Measurements from ENCODE around the gene ZNF562. TPM values are rescaled to one million over a fixed set of nuclear protein-coding genes. Genes with fewer than 3 reads are reported as not detected.

Gene ZNF562
- total RNA-seq, 1 donor from 2014 or later, result 23.3 TPM

DNA sequence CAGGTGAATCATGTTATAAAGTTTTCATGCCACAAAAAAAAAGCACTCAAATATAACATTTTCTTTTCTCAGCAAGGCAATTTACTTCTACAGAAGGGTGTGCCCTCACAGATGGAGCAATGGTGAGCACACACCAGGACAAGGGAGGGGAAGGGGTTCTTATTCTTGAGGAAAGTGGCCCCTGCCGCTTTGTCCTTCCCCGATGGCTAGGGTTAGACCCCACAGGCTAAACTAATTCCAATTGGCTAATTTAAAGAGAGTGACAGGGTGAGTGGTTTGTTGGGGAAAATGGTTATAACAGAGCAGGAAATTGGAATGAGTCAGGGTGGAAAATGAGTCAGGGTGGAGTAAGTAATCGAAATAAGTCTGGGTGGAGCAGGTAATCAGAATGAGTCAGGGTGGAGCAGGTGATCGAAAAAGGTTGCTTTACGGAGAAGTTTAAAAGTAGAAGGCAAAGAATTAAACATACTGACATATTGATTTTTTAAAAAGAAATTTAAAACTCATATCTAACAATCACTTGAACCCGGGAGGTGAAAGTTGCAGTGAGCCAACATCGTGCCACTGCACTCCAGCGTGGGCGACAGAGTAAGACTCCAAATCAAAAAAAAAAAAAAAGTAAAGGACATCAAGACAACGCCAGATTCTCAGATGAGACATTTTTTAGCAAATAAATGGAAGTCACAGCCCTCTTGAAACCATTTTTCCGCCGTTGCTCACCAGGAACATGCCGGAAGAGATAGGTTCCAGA lies 813 bp downstream of the ZNF562 start:
- Mint-ChIP-seq H3K36me3 (ENCODE audit: low read depth) (peaks cover 34% of the 10 kb centered on the region), H3K27ac (ENCODE audit: unreplicated experiment) (peak overlapping the region; percentile 100), H3K4me1 (peaks cover 9% of the 10 kb centered on the region), H3K27me3 (ENCODE audit: low read depth) (no peaks in the 10 kb centered on the region), H3K4me3 (peak overlapping the region; percentile 98), H3K9me3 (peaks cover 11% of the 10 kb centered on the region)
- no peak for DNase-seq (ENCODE audit: low read depth, low spot score)
- TF ChIP-seq CTCF (conservative IDR thresholded peaks at IDR 0.05), result no peak

DNA sequence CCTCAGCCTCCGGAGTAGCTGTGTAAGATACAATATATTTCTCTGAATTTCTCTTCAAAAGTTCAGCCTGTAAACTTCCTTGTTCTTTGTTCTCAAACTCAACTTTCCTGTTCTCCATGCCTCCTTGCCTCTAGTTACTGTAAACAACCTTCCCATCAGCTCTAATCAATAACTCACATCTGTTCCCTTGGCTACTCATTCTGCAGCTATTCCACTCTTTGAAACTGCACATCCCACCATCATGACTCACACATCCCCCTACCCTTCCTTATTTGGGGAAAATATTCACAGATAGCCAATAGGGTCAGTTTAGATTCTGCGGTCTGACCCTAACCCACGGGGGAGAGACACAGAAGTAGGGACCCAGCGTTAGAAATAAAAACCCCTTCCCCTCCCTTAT lies 2.0 kb downstream of the ZNF562 start:
- Mint-ChIP-seq H3K27me3 (ENCODE audit: low read depth) (no peaks in the 10 kb centered on the region), H3K27ac (ENCODE audit: unreplicated experiment) (no peak overlapping the region), H3K4me3 (peak overlapping the region; percentile 77), H3K9me3 (peaks cover 18% of the 10 kb centered on the region), H3K36me3 (ENCODE audit: low read depth) (peaks cover 45% of the 10 kb centered on the region), H3K4me1 (peaks cover 9% of the 10 kb centered on the region)
- DNase-seq (ENCODE audit: low read depth, low spot score), result no peak
- TF ChIP-seq CTCF (conservative IDR thresholded peaks at IDR 0.05), result no peak

- H3K27ac Mint-ChIP-seq (ENCODE audit: unreplicated experiment), result no peak overlapping the region
- TF ChIP-seq CTCF (conservative IDR thresholded peaks at IDR 0.05), result no peak
- H3K4me3 Mint-ChIP-seq, result no peak overlapping the region
- peaks cover 26% of the 10 kb centered on the region for H3K9me3 Mint-ChIP-seq
- no peaks in the 10 kb centered on the region for H3K27me3 Mint-ChIP-seq (ENCODE audit: low read depth)
- no peak for DNase-seq (ENCODE audit: low read depth, low spot score)
- peaks cover 9% of the 10 kb centered on the region for H3K4me1 Mint-ChIP-seq
- peaks cover 56% of the 10 kb centered on the region for H3K36me3 Mint-ChIP-seq (ENCODE audit: low read depth)
Observed at GRCh38 chr19:9671655-9672054, 3.2 kb downstream of the ZNF562 start.

DNA sequence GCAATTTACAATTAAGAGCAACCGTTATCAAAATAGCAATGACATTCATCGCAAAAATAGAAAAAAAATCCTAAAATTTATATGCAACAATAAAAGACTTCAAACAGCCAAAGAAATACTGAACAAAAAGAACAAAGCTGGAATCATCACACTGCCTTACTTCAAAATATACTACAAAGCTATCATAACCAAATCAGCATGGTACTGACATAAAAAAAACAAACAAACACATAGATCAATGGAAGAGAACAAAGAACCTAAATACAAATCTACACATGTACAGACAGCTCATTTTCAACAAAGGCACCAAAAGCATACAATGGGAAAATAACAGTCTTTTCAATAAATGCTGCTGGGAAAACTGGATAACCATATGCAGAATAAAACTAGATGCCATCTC lies 6.4 kb downstream of the ZNF562 start:
- H3K4me3 Mint-ChIP-seq, result no peak overlapping the region
- H3K36me3 Mint-ChIP-seq (ENCODE audit: low read depth), result peaks cover 54% of the 10 kb centered on the region
- H3K27me3 Mint-ChIP-seq (ENCODE audit: low read depth), result no peaks in the 10 kb centered on the region
- H3K9me3 Mint-ChIP-seq, result peaks cover 26% of the 10 kb centered on the region
- H3K27ac Mint-ChIP-seq (ENCODE audit: unreplicated experiment), result no peak overlapping the region
- no peak for TF ChIP-seq CTCF (conservative IDR thresholded peaks at IDR 0.05)
- peaks cover 5% of the 10 kb centered on the region for H3K4me1 Mint-ChIP-seq
- no peak for DNase-seq (ENCODE audit: low read depth, low spot score)

DNA sequence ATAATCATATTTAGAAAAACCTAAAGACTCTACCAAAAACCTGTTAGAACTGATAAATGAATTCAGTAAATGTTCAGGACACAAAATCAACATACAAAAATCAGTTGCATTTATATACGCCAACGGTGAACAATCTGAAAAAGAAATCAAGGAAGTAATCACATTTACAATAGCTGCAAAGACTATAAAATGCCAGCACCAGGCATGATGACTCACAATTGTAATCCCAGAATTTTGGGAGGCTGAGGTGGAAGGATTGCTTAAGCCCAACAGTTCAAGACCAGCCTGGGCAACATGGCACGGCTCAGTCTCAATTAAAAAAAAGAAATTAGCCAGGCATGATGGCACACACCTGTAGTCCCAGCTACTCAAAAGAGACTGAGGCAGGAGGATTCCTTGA lies 7.0 kb downstream of the ZNF562 start:
- H3K27me3 Mint-ChIP-seq (ENCODE audit: low read depth), result no peaks in the 10 kb centered on the region
- H3K9me3 Mint-ChIP-seq, result peaks cover 24% of the 10 kb centered on the region
- no peak for DNase-seq (ENCODE audit: low read depth, low spot score)
- H3K4me1 Mint-ChIP-seq, result peaks cover 3% of the 10 kb centered on the region
- H3K27ac Mint-ChIP-seq (ENCODE audit: unreplicated experiment), result no peak overlapping the region
- no peak for TF ChIP-seq CTCF (conservative IDR thresholded peaks at IDR 0.05)
- peaks cover 52% of the 10 kb centered on the region for H3K36me3 Mint-ChIP-seq (ENCODE audit: low read depth)
- H3K4me3 Mint-ChIP-seq, result no peak overlapping the region

Measured in neural crest cell (in vitro differentiated cells).